HL-60/S4 (cell line): ENCODE data around the gene FAM83C.

Source experiments
- in situ Hi-C: fragments of 300-500 bp; cut with MboI; formaldehyde crosslinking; loops from 2 replicates; pipeline ENCODE4 v1.14.3; 2022; ENCODE audit warnings: low sequenced_read_pairs

FAM83C gene

GRCh38 chr20:35301426-35301825 is 9.2 kb upstream of the FAM83C start:
- in situ Hi-C loops, result loop anchor here (5.0 kb wide), 1 partner anchor 121 kb away; no protein-coding TSS in a partner anchor

DNA sequence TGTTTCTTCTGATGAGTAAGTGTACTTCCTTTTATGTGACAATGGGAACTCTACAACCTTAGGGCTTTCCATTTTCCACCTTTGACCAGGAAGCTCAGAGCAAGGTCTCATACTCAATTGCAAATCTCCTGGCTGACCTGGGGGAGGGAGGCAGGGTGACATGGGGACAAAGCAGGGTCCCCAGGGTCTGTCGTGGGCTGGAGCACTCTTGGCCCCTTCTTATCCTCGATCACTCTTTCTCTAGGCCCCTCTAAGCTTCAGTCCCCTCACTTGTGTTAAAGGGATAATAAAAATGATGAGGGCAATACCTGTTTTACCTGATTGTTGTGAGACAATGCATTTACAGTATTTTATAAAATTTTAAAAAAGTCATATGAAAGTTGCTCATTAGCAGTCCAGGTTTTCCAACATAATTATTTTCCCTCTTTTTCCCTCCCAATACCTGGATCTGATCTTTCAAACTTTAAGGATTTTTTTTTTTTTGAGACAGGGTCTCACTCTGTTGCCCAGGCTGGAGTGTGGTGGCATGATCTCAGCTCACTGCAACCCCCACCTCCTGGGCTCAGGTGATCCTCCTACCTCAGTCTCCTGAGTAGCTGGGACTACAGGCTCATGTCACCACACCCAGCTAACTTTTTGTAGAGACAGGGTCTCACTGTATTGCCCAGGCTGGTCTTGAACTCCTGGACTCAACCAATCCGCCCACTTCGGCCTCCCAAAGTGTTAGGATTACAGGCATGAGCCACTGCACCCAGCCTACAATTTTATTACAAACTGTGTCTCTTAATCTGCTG is 8.4 kb upstream of the FAM83C start:
- in situ Hi-C loops, result loop anchor here (5.0 kb wide), 1 partner anchor 122 kb away; no protein-coding TSS in a partner anchor

GRCh38 chr20:35299780-35300179 is 7.6 kb upstream of the FAM83C start:
- in situ Hi-C loops, result loop anchor here (5.0 kb wide), 1 partner anchor 123 kb away; no protein-coding TSS in a partner anchor

DNA sequence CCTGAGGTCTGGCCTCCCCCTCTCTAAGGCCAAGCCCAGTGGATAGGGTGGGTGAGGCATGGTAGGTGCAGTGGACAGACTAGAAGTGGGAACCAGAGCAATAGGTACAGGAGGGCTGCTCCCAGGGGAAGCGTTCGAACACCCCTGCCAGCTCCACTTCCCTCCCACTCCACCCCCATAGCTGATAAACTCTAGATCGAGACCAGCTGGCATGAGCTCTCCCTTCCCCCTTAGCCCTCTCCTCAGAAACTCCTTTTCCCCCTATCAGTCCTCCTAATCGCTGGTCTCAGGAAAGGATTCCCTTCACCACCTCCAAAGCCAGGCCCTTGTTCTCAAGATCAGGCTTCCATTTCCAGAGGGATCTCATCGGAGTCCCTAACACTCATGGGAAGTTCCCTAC is 6.0 kb upstream of the FAM83C start:
- in situ Hi-C loops, result no loop called here

DNA sequence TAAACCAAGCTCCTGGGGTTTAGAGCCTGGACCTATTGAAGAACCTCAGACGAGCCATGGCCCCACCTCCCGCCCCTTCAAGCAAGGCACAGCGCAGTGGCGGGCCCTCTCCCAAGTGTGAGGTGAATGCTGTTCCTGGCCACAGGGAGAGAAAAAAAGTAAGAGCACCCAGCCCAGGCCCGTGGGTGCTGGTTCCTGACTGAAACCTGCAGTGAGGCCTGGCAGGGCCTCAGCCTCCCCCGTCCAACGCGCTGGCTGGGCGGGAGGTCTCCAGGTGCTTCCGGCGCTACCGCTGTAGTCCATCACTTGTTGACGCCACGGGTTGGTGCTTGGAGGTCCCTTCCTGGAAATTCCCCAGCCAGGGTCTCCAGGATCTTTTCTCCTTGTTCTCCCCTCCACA is 5.5 kb upstream of the FAM83C start:
- in situ Hi-C loops, result no loop called here

- in situ Hi-C loops, result no loop called here
These were observed 4.9 kb upstream of the FAM83C start for GRCh38 chr20:35297155-35297554.

- in situ Hi-C loops, result no loop called here
These were observed 3.9 kb upstream of the FAM83C start for GRCh38 chr20:35296101-35296554.

DNA sequence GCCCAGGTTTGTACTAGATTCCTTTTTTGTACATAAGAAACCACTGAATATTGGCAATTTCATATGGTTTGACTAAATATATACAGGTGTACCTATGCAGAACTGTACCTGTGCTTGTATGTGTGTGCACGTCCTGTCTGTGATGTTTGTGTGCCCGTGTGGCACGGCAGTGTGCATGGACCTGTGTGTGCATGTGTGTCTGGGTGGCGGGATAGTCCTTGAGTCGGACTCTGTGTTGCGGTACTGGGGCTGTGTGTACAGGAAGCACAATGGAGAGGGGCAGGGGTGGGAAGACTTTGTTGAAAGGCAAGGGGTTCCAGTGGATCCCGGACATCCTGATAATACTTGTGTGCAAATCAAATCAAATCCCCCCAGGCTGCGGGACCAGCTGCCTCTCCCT is 3.4 kb upstream of the FAM83C start:
- in situ Hi-C loops, result no loop called here

DNA sequence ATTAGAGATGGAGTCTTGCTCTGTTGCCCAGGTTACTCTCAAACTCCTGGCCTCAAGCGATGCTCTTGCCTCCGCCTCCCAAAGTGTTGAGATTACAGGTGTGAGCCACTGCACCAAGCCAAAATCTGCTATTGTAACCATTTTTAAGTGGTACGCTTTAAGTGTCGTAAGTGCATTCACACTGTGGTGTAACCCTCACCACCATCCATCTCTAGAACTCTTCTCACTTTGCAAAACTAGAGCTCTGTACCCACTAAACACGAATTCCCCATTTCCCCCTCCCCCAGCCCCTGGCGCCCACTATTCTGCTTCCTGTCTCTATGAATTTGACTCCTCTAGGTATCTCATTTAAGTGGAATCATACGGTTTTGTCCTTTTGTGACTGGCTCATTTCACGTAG is 2.8 kb upstream of the FAM83C start:
- in situ Hi-C loops, result no loop called here

- in situ Hi-C loops, result no loop called here
These were observed 2.1 kb upstream of the FAM83C start for GRCh38 chr20:35294293-35294685.

DNA sequence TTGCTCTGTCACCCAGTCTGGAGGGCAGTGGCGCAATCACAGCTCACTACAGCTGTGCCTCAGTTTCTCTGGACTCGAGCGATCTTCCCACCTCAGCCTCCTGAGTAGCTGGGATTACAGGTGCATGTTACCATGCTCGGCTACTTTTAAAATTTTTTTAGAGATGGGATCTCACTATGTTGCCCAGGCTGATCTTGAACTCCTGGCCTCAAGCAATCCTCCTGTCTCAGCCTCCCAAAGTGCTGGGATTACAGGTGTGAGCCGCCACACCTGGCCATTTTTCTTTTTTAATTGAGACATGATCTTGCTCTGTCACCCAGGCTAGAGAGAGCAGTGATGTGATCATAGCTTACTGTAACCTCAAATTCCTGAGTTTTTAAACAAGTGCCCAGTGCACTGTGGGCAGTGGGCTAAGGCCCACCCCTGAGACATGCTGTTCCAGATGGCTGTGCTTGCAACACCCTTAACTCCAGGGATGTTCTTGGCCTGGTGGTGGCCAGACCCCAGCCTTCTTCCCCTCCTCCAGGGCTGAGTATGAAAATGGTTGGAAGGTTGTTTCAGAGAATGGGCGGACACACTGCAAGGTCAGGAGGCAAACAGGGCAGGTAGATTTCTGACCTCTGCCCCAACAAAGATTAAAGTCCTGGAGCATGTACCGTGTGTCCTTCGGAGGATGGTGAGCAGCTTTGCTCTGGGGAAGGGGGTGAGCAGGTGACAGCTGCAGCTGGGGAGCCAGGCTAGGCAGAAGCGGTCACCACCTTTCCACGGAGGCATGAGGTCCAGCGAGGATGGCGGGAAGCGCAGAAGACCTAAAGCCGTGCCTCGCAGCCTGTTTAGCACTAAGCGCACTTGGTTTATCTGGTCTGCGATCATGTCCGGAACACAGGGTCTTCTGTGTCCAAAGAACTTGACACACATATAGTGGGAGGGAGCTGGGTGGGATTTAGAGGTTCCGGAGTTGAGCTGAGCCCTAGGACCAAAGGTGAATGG is 1.4 kb upstream of the FAM83C start:
- in situ Hi-C loops, result no loop called here

DNA sequence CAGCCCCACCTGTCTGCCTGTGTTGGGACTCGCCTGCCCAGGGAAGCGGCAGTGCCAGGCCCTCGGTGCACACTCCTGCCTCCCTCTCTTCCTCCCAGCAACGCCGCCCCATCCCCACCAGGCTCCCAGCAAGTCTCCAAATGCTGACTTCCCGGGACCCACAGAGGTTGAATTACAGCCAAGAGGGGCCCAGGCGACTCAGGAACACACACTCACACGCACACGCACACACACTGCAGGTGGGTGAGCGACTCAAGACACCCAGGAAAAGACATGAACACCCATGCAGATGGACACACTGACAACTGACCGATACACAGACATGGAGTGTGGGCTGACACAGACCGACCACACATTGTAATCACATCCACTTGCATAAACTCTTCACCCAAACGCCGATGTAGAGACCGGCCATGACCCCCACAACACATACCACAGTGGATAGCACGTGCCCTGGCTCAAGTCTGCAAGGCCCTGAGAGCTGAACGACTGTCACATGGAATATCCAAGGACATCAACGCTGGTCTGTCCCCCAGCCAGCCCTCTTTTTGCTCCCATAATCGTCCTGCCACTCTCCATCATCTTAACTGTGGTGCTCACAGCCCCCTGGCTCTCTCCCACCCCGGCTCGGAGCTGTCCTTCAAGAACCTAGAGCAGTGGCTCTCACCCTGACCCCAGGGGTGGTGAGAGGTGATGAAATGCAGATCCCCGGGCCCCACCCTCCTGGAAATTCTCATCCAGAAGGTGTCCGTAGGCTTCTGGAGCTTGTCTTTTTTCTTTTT is 470 bp upstream of the FAM83C start:
- in situ Hi-C loops, result no loop called here

DNA sequence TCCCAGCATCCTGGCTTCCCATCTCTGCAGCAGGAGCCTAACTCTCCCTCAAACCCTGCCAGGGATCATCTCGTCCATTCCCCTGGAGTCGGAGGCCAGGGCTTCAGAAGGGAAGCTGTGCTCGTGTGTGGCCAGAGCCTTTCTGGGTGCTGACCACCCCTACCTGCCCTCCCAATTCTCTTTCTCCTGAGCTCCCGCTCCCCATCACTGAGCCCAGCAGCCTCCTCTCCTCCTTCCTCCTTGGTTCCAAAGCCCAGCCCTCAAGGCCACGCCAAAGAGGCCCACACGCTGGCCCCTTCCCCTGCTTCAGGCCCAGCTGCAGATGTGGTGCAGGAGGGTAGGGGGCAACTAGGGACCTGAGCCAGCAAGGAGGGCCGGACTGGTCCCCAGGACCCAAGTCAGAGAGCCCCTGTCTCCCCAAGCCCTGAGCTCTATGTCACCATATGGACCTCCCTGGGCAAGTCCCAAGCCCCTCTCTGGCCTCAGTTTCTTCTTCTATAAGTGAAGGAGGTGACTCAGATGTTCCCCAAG is 1.3 kb downstream of the FAM83C start:
- in situ Hi-C loops, result no loop called here

DNA sequence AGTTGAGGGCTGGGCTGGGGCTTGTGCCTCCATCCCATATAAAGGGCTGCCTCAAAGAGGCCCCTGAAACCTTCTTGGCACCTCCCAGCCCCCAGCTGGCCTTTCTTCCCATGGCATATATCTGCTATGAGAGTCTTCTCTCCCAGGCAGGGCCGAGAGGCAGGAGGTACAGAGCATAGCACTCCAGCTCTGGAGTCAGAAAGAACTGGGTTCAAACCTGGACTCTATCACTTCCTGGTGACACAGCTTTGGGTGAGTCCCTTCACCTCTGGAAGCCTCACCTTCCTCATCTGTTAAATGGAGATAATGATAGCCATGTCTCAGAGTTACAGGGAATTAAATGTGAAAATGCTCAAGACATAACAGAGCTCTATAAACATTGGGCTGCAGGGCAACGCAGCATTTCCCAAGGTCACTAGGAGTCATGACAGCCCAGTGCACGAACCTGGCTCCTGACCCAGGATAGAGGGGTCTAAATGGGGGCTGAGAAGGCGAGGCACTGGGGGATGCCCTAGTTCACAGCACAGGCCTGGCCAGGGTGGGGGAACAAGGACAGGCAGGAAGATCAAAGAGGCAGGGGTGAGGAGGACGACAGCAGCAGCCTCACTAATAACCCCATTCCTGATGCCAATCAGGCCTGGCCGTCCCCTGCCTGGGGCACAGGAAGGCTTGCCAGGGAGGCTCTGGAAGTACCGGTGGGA is 1.9 kb downstream of the FAM83C start:
- in situ Hi-C loops, result no loop called here

- in situ Hi-C loops, result no loop called here
These were observed 3.7 kb downstream of the FAM83C start for GRCh38 chr20:35288325-35289060.

DNA sequence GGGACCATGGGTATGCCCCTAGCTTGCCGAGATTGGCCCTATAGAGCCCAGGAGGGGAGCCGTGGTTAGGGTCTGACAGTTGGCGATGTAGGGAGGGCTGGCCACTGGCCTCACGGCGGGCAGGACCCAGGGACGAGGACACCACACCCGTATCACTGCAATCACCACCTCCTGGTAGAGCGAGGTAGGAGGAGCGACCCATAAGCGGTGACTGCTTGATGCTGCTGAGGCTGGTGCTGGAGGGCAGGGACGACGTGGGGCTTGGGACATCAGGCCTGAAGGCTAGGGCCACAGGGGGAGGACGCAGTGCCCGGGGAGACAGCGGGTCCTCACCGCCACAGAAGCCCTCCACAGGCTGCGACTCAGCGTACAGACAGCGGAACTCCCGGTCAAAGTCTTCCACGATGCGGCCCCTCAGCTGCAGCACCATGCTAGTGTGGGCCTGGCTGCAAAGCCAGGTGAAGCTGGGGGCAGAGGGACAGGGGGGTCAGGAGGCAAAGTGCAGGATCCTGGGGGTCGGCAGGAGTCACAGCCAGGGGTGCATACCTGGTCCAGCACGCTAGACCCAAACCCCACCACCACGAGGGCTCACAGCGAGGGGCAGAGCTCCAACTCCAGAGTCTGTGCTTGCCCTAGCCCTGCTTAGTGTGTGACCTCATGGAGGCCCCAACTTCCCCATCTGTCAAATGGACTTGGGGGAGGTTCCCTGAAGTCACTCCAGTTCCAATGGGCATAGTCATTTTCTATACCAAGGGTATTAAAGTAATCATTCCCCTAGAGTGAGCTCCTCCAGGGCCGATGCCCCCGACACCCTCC is 4.5 kb downstream of the FAM83C start:
- in situ Hi-C loops, result no loop called here

DNA sequence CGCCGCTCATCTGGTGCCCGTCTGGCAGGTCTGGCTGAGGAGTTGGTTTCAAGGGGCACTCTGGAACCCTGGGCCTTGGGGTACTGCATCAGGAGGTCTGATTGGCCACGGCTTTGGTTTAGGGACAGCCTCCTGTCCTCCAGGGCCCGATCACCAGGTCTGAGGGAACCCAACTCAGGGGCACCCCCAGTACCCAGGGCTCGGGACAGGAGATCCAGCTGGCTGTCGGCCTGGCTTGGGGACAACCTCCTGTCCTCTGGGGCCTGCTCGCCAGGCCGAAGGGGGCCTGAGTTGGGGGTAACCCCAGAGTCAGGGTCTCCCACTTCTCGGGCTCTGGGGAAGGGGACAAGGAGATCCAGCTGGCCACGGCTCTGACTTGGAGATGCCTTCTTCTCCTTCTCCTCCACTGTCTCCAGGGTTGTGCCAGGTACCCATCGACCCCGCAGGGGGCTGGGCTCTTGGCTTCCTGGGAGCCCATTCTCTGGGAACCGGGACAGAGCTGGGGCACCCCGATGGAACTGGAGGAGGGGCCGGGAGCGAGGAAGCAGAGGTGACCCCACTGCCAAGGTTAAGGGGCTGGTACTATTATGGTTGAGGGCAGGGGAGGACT is 5.2 kb downstream of the FAM83C start:
- in situ Hi-C loops, result no loop called here
